PFSK-1 (cell line): Measurements from ENCODE around the gene IFT25.

ENCODE experiments used
- FOXP2 ChIP-seq: optimal IDR thresholded peaks from 2 replicates; pipeline ENCODE3; 2011; ENCODE audit warnings: borderline replicate concordance, control low read depth, inconsistent platforms; ENCODE audit not compliant: insufficient read depth; ENCODE audit errors: extremely low read length, extremely low read depth
- POLR2AphosphoS5 ChIP-seq: IDR thresholded peaks from 2 replicates; pipeline ENCODE4 v1.6.1; 2012; ENCODE audit warnings: low read depth, mild to moderate bottlenecking, control low read depth, low read length, moderate library complexity
- SIN3A ChIP-seq: IDR thresholded peaks from 2 replicates; pipeline ENCODE4 v1.6.1; 2012; ENCODE audit warnings: mild to moderate bottlenecking, low read length, moderate library complexity, borderline replicate concordance; ENCODE audit not compliant: insufficient read depth
- TAF1 ChIP-seq: IDR thresholded peaks from 2 replicates; pipeline ENCODE4 v1.6.1; 2012; ENCODE audit warnings: low read length, control low read depth, borderline replicate concordance; ENCODE audit not compliant: insufficient read depth
- TF ChIP-seq, protein P1 (sequence below), 2 experiments: IDR thresholded peaks; 2 replicates each; pipeline versions ENCODE4 v1.6.1 to v1.8.0; 2011 to 2012; ENCODE audit warnings: low read depth in 2 of 2, low read length in 2 of 2, control low read depth in 1 of 2, inconsistent platforms in 1 of 2, mild to moderate bottlenecking in 1 of 2, moderate library complexity in 1 of 2; ENCODE audit not compliant: insufficient read depth in 1 of 2

DNA sequence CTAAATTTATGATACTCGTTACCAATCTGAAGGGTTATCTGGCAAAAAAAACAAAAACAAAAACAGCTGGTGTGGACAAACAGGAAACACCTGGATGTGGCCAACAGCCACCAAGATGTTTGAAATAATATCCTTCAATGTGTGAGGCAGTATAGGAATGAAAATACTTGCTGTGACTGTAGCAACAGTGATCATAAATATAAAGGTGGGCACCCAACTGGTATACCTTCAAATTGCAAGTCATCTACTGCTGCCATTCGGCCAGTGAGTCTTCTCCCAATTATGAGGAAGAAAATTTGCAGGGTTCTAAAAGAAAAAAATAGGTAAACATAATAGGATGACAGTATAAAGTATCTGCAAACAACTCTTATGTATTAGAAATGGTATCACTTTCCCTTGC is 56.8 kb downstream of the IFT25 start:
- TF ChIP-seq, protein P1, sequence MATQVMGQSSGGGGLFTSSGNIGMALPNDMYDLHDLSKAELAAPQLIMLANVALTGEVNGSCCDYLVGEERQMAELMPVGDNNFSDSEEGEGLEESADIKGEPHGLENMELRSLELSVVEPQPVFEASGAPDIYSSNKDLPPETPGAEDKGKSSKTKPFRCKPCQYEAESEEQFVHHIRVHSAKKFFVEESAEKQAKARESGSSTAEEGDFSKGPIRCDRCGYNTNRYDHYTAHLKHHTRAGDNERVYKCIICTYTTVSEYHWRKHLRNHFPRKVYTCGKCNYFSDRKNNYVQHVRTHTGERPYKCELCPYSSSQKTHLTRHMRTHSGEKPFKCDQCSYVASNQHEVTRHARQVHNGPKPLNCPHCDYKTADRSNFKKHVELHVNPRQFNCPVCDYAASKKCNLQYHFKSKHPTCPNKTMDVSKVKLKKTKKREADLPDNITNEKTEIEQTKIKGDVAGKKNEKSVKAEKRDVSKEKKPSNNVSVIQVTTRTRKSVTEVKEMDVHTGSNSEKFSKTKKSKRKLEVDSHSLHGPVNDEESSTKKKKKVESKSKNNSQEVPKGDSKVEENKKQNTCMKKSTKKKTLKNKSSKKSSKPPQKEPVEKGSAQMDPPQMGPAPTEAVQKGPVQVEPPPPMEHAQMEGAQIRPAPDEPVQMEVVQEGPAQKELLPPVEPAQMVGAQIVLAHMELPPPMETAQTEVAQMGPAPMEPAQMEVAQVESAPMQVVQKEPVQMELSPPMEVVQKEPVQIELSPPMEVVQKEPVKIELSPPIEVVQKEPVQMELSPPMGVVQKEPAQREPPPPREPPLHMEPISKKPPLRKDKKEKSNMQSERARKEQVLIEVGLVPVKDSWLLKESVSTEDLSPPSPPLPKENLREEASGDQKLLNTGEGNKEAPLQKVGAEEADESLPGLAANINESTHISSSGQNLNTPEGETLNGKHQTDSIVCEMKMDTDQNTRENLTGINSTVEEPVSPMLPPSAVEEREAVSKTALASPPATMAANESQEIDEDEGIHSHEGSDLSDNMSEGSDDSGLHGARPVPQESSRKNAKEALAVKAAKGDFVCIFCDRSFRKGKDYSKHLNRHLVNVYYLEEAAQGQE (IDR thresholded peaks at IDR 0.05; ENCODE audit: insufficient read depth in 1 of 2, low read depth in 2 of 2, low read length in 2 of 2): no peak
- TF ChIP-seq POLR2AphosphoS5 (no peak), SIN3A (no peak), TAF1 (no peak), FOXP2 (no peak)
